HG02642 (cell line): ENCODE data around the gene ENDOU.
A peak's percentile ranks its signal among the peaks of the same experiment; 100 is the strongest.

Experiments used
- ATAC-seq: cut with Tn5 transposase; IDR thresholded peaks from one replicate; pipeline ENCODE4 v1.9.1; 2021; ENCODE audit warnings: mild to moderate bottlenecking; ENCODE audit not compliant: unreplicated experiment, poor library complexity

ENDOU gene

GRCh38 chr12:47725091-47725772 is at the start of gene ENDOU:
Gene ENDOU, minus strand, starts transcription at chr12:47725490. Its CDS starts 77 bp downstream, at chr12:47725413.
- no peak for ATAC-seq

DNA sequence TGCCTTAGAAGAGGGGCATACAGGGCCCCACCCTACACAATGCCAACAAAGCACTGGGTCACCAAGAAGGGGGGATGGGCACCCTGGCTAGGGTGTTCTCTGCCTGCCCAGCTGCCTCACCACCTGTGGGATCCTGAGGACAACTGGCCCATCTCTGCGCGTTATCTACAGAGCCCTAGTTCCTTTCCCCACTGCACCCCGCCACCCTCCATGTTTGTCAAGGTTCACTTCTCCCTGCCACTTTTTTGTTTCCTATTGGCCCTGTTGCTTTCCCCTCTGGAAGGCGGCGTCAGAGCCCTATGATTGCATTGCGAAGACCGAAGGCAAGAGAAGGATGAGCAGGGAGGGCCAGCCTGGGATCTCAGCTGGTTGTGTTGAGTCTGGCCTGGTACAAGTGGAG is 49.4 kb upstream of the ENDOU start:
- no peak for ATAC-seq

DNA sequence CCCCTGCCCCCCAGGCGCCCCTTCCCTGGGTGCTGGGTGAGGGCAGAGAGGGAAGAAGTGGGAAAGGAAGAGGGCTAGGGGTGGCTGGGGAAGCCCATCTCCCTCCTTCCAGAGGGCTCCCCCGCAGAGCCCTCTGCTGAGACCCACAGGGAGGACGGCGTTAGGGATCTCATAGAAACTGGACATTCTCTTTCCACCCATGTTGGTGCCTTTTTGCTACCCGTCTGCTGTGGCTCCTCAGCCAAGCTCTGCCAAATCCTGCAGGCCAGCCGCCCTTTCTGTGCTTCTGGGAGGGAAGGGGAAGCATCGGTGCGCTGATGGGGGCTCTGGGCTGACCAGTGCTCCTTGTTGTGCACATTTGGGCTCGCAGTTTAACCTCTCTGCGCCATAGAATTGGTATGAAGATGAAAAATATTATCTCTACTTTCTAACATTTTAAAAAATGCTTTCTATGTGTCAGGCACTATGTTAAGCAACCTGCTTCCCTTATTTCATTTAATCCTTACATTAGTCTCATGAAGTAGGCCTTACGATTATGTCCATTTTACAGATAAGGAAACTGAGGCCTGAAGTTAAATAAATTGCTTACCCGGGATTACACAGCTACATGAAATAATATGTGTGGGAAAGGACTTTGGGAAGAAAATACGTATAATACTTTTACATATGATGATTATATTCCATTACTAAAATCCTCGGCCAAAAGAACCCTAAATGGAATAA is 48.7 kb upstream of the ENDOU start:
- ATAC-seq: no peak

DNA sequence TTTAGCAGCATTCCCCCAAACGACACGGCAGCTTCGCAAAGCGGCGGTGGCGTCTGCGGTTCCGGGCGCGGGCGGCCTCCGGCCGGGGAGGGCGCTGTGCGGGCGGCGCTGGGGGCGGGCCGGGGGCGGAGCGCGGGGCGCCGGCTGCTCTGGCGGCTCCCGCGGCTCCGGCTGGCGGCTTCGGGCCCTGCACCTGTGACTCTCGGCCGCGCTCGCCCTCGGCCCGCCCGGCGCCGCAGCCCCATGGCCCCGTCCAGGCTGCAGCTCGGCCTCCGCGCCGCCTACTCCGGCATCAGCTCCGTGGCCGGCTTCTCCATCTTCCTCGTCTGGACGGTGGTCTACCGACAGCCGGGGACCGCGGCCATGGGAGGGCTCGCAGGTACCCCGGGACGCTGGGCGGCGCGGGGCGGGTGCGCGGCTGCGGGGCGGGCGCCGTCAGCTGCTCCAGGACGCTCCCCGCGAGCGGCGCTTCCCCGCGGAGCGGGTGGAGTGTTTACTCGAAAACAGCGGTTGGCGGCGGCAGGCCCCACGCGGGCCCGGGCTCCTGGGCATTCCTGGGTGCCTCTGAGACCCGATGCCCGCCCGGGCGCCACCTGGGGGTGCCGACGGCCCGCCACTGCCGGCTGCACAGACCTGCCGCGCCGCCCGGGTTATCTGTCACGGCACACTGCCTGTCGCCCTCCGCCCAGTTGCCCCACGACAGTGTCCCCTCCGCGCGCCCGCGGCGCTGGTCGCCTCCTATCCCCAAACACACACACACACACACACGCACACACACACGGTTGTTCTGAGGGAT is 48.0 kb upstream of the ENDOU start, which contains the start of gene SLC48A1:
TSS of gene SLC48A1 (plus strand) at position 177 of the 796 bp plus-strand sequence. CDS start at position 244, 67 bp downstream.
- peak; percentile 87 for ATAC-seq

GRCh38 chr12:47772738-47773061 is 47.4 kb upstream of the ENDOU start:
- no peak for ATAC-seq

GRCh38 chr12:47772094-47772660 is 46.9 kb upstream of the ENDOU start:
- ATAC-seq: no peak

DNA sequence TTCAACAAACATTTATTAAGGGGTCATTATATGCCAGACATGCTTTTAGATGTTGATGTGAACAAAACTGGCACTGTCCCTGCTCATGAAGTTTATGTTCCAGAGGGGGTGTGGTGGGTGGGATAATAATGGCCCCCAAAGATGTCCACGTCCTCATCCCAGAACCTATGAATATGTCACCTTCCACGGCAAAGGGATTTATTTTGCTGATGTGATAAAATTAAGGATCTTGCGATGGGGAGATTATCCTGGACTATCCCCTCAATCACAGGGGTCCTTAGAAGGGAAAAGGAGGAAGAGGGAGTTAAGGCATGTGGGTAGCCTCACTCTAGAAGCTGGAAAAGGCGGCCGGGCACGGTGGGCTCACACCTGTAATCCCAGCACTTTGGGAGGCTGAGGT is 46.0 kb upstream of the ENDOU start:
- ATAC-seq: no peak

GRCh38 chr12:47770086-47770726 is 44.9 kb upstream of the ENDOU start:
- ATAC-seq: no peak

DNA sequence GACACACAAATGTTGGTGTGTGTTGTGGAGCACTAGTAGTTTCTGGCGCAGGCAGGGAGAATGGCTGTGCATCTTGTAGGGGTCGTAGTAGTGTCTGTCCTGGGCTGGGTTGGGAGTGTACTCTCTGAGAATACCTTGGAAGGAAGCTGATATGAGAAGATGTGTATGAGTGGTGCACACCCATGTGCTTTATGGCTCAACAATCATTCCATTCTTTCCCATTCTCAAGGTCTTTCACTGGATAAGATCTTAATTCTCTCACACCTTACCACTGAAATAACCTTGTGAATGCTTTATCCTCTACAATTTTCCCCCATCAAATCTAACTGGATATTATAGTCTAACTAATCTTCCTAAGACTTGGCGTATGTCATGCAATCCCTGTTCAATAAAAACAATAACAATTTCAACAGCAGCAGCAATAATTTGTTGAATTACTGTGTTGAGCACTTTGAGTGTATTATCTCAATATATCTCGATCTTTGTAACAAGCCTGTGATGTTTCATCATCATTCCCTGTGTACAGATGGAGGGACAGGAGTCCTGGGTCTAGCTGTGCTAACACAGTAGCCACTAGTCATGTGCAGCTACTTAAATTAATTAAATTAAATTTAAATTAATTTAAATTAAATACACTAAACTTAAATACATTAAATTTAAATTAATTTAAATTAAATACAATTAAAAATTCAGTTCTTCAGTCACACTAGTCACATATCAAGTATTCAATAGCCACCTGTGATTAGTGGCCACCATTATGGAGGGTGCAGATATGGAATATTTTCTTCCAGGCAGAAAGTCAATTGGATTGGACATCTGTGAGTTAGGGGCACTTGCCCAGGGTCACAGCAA is 44.2 kb upstream of the ENDOU start:
- no peak for ATAC-seq

DNA sequence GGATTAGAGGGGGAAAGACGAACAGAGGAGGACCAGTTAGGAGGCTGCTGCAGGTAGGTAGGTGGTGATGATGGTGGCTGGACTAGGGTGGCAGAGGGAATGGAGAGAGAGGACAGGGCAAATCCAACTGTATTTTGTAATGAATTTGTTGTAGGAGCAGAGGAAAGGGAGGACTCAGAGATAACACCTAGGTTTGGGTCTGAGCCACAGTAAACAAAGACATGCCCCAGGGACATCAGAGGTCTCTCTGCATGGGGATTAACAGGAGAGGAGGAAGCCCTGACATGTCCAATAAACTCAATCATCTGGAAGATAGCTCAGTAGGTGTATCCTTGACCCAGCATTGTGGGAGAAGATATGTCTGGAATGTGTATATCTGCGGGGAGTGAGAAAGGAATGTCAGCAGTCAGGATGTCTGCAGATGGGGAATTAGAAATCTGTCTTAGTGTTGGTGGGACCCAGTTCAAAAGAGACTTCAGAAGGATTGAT is 43.1 kb upstream of the ENDOU start:
- no peak for ATAC-seq

- ATAC-seq: no peak
Measured at GRCh38 chr12:47767216-47767724, 42.0 kb upstream of the ENDOU start.

DNA sequence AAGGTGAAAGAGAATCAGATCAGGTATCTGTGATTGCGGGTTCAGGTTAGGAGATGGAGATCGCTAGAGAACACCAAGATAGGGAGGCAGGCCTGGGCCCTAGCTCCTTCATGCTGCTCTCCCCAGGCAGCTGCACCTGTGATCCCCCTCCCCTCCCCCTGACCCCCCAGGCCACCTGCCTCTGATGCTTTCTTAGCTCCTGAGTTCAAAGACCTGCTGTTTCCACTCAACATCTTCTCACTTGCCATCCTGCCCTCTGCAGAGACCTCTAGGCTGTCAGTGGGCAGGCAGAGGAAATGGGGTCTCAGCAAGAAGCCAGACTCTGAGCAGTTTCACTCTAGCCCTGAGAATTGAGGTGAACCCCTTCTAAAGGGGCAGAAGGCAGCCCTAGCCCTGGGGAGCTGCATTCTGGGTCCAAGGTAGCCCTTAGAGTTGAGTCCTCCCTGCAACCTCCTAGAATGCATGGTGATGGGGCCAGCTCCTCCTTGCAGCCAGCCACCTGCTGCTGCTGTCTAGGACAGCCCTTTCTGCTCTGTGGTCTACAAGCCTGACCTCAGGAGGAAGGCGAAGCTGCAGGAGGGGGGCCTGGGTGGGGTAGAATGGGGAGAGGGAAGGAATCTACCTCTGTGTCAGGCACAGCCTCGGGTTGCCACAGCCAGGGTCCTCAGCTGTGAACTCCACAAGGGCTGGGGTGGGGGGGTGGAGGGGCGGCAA is 41.4 kb upstream of the ENDOU start:
- ATAC-seq: no peak

- no peak for ATAC-seq
Measured at GRCh38 chr12:47763481-47764346, 38.4 kb upstream of the ENDOU start.

- ATAC-seq: no peak
Measured at GRCh38 chr12:47762850-47763465, 37.7 kb upstream of the ENDOU start.

- peak; percentile 55 for ATAC-seq
Measured at GRCh38 chr12:47758834-47759690, 33.8 kb upstream of the ENDOU start, which contains the start of gene RAPGEF3. Gene RAPGEF3, minus strand, starts transcription at chr12:47758880. Its CDS starts 324 bp downstream, at chr12:47758556.

DNA sequence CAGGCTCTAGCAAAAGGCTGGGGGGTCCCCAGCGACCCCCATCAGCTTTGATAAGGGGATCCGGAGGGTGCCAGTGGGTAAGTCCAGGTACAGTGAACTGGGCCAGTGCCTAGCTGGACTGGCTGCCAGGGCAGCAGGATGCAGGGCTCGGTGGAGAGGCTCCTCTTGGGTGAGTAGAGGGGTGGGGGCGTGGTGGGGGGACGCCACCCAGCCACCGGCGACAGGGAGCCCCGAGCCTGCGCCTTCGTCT is 33.2 kb upstream of the ENDOU start:
- ATAC-seq: no peak
